Rectal smooth muscle tissue (tissue), 1 donor: ENCODE results near the gene CCDC88B.
"Not testable (repeated sequence)": the region's sequence is repeated elsewhere in the genome, so short reads cannot be mapped to it uniquely, and the experiment has no call there.

Experiments
- H3K27ac ChIP-seq: one replicate; pipeline ENCODE4 v1.7.0; 2013; ENCODE audit warnings: low read depth, low read length, inconsistent platforms
- H3K27me3 ChIP-seq: one replicate; pipeline ENCODE4 v1.7.0; 2013; ENCODE audit warnings: low read length; ENCODE audit not compliant: control insufficient read depth, insufficient read depth
- H3K36me3 ChIP-seq: one replicate; pipeline ENCODE4 v1.7.0; 2013; ENCODE audit warnings: low read length; ENCODE audit not compliant: control insufficient read depth, insufficient read depth
- H3K4me1 ChIP-seq: one replicate; pipeline ENCODE4 v1.7.0; 2013; ENCODE audit warnings: low read length; ENCODE audit not compliant: control insufficient read depth, insufficient read depth
- H3K4me3 ChIP-seq: one replicate; pipeline ENCODE4 v1.7.0; 2013; ENCODE audit warnings: low read length
- H3K9ac ChIP-seq: one replicate; pipeline ENCODE4 v1.7.0; 2013; ENCODE audit warnings: low read length

The CCDC88B gene

DNA sequence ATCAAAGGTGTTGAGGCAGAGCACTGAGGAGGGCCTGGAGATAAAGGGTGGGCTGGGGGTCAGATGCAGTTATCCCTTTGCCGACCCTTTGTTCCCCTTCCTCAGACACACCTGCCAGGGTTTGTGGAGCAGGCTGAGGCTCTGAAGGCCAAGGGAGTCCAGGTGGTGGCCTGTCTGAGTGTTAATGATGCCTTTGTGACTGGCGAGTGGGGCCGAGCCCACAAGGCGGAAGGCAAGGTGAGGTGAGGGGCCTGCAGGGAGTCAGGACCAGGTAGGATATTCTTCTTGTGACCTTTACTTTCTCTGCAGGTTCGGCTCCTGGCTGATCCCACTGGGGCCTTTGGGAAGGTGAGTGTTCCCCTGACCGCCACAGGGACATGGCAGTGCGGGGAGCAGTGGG, 19.4 kb upstream of the CCDC88B start:
- Histone ChIP-seq H3K9ac (no peak overlapping the region), H3K27ac (no peak overlapping the region), H3K4me1 (peaks cover 4% of the 10 kb centered on the region), H3K4me3 (no peak overlapping the region), H3K27me3 (no peaks in the 10 kb centered on the region), H3K36me3 (peaks cover 9% of the 10 kb centered on the region)

DNA sequence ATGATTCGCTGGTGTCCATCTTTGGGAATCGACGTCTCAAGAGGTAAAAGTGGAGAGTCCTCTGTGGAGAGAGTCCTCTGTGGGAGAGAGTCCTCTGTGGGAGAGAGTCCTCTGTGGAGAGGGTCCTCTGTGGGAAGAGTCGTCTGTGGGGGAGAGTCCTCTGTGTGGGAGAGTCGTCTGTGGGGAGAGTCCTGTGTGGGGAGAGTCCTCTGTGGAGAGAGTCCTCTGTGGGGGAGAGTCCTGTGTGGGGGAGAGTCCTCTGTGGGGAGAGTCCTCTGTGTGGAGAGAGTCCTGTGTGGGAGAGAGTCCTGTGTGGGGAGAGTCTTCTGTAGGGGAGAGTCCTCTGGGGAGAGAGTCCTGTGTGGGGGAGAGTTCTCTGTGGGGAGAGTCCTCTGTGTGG, 19.0 kb upstream of the CCDC88B start:
- H3K9ac ChIP-seq = no peak overlapping the region
- H3K27ac ChIP-seq = no peak overlapping the region
- H3K4me3 ChIP-seq = no peak overlapping the region
- peaks cover 4% of the 10 kb centered on the region for H3K4me1 ChIP-seq
- H3K36me3 ChIP-seq = peaks cover 8% of the 10 kb centered on the region
- H3K27me3 ChIP-seq = no peaks in the 10 kb centered on the region

GRCh38 chr11:64321533-64321932, 18.5 kb upstream of the CCDC88B start:
- Histone ChIP-seq H3K27ac (no peak overlapping the region), H3K27me3 (no peaks in the 10 kb centered on the region), H3K9ac (no peak overlapping the region)

DNA sequence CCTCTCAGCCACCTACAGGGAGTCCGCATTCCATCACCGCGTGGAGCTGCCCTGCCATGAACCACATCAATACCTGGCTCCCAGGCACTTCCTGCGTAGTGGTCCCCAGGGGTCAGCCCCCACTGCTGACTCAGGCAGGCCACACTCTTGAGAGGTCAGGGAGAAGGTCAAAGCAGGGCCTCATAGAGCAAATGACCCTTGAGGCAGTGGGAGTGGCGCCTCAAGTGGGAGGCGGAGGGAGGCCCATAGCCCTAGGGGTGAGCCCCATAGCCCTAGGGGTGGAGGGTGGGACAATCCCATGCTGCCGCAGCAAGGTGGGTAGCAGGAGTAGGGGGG, 17.1 kb upstream of the CCDC88B start:
- Histone ChIP-seq H3K4me3 (no peak overlapping the region), H3K9ac (no peak overlapping the region), H3K27ac (no peak overlapping the region), H3K4me1 (peaks cover 4% of the 10 kb centered on the region), H3K27me3 (no peaks in the 10 kb centered on the region), H3K36me3 (peaks cover 8% of the 10 kb centered on the region)

More at GRCh38 chr11:64321533-64321932, 18.5 kb upstream of the CCDC88B start:
- Histone ChIP-seq H3K4me3 (no peak overlapping the region), H3K36me3 (peaks cover 8% of the 10 kb centered on the region), H3K4me1 (peaks cover 4% of the 10 kb centered on the region)

DNA sequence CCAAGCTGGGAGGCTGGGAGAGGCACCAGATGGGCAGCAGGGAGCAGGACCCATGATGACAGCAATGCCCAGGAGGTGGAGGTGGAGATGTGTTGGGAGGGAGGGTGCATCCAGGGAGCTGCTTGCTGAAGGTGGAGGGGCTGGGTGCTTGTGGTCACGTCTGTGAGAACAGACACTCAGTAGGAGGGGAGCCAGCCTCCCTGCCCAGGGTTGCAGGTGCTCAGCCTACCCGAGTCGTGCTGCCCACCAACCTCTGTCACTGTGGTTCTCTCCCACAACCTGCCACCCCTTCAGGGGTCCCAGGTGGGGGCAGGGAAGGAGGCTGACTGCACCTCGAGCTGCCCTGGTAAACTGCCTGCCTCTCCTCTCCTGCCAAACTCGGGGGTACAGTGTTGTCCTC, 16.6 kb upstream of the CCDC88B start:
- Histone ChIP-seq H3K36me3 (peaks cover 8% of the 10 kb centered on the region), H3K4me3 (no peak overlapping the region), H3K27ac (no peak overlapping the region), H3K4me1 (peaks cover 4% of the 10 kb centered on the region), H3K9ac (no peak overlapping the region), H3K27me3 (no peaks in the 10 kb centered on the region)

DNA sequence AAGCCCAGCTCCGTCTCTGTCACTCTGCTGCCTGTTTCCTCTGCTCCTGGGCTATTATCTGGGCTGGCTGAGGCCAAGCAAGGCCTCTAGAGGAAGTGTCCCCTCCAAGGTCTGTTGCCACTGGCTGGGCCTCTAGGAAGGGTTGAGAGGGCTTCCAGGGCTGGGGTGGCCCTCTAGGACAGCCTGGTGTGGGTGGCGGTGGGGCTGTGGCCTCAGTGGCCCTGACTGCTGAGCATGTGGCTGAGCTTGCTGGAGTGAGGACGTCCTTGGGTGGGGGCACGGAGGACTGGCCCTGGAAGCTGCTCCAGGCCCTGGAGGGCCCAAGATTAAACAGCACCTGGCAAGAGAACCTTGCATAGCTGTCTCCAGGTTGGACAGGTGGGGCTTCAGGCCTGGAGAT, 16.0 kb upstream of the CCDC88B start:
- not testable (repeated sequence) for H3K4me1 ChIP-seq, H3K27me3 ChIP-seq, H3K9ac ChIP-seq, H3K4me3 ChIP-seq, H3K36me3 ChIP-seq, H3K27ac ChIP-seq

DNA sequence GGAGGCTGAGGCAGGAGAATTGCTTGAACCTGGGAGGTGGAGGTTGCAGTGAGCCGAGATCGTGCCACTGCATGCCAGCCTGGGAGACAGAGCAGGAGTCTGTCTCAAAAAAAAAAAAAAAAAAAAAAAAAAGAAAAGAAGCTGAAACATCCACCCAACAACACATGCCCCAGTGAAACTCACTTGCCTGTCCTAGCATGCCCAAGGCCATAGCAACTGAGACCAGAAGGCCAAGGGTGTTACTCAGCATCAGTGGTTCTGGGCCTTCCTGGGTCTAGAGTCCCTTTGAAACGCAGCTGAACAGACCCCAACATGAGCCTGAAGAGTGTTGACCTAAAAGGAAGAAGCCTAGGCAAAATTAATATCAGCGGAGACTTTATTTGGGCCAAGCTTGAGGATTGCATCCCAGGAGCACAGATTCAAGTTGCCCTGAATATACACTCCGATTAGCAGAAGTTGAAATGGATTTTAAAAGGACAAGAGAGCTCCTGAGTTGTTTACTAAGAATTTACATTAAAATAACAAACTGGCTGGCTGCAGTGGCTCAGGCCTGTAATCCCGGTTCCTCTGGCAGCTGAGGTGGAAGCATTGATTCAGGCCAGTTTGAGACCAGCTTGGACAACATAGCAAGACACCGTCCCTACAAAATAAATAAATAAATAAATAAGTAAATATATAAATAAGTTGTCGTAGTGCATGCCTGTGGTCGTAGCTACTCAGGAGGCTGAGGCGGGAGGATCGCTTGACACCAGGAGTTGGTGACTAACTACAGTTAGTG, 15.1 kb upstream of the CCDC88B start:
- Histone ChIP-seq H3K4me1 (no peaks in the 10 kb centered on the region), H3K36me3 (peaks cover 8% of the 10 kb centered on the region), H3K27ac (no peak overlapping the region), H3K9ac (no peak overlapping the region), H3K4me3 (no peak overlapping the region), H3K27me3 (no peaks in the 10 kb centered on the region)

- H3K27me3 ChIP-seq = no peaks in the 10 kb centered on the region
- H3K4me1 ChIP-seq = no peaks in the 10 kb centered on the region
- H3K4me3 ChIP-seq = no peak overlapping the region
- H3K9ac ChIP-seq = no peak overlapping the region
- peaks cover 3% of the 10 kb centered on the region for H3K36me3 ChIP-seq
- H3K27ac ChIP-seq = no peak overlapping the region
Measured at GRCh38 chr11:64327375-64327774, 12.6 kb upstream of the CCDC88B start.

- no peaks in the 10 kb centered on the region for H3K27me3 ChIP-seq
- no peak overlapping the region for H3K9ac ChIP-seq
- H3K27ac ChIP-seq = no peak overlapping the region
- H3K4me3 ChIP-seq = no peak overlapping the region
- H3K36me3 ChIP-seq = no peaks in the 10 kb centered on the region
- no peaks in the 10 kb centered on the region for H3K4me1 ChIP-seq
Measured at GRCh38 chr11:64327993-64328392, 12.0 kb upstream of the CCDC88B start.

GRCh38 chr11:64330888-64331287, 9.1 kb upstream of the CCDC88B start:
- Histone ChIP-seq H3K27ac (no peak overlapping the region), H3K9ac (no peak overlapping the region), H3K4me1 (no peaks in the 10 kb centered on the region), H3K36me3 (no peaks in the 10 kb centered on the region), H3K4me3 (no peak overlapping the region), H3K27me3 (no peaks in the 10 kb centered on the region)

DNA sequence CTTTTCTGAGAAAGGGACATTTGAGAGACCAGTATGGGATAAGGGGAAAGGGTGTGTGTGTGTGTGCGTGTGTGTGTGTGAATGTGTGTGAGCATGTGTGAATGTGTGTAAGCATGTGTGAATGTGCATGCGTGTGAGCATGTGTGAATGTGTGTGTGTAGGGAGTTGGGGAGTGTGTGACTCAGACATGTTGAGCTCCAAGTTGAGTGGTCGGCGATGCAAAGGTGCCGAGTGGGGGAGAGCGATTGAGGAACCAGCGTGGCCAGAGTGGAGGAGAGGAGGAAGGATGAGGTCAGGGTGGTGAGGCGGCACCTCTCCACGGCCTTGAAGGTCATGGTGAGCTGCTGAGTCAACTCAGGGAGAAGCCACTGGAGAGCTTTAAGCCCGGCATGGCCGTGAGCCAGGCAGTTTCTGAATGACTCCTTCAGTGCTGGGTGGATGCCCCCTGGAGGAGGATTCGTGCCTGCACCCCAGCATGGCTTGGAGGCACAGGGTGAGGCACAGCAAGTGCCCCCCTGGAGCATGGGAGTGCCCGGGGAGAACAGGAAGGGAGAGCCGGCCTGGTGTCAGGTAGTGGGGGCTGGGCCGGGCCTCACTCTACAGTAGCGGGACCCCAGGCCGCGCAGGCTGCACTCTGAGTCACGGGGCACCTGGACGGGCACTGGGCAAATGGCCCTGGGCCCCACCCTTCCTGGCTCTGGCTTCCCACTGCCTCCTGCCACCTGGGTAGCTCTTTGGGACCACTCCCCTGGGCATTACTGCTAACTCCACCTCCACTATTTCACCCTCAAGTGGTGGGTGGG, 8.2 kb upstream of the CCDC88B start:
- Histone ChIP-seq H3K4me1 (no peaks in the 10 kb centered on the region), H3K4me3 (peak overlapping the region; percentile 2), H3K36me3 (no peaks in the 10 kb centered on the region), H3K9ac (no peak overlapping the region), H3K27ac (no peak overlapping the region), H3K27me3 (no peaks in the 10 kb centered on the region)

- H3K27me3 ChIP-seq = no peaks in the 10 kb centered on the region
- no peak overlapping the region for H3K27ac ChIP-seq
- H3K4me1 ChIP-seq = no peaks in the 10 kb centered on the region
- H3K4me3 ChIP-seq = no peak overlapping the region
- H3K36me3 ChIP-seq = no peaks in the 10 kb centered on the region
- H3K9ac ChIP-seq = no peak overlapping the region
Measured at GRCh38 chr11:64333556-64333955, 6.4 kb upstream of the CCDC88B start.
